ENCODE results near the gene SLC25A47.
"Not testable (repeated sequence)": the region's sequence is repeated elsewhere in the genome, so short reads cannot be mapped to it uniquely, and the experiment has no call there.

The SLC25A47 gene

GRCh38 chr14:100323121-100323941, at the start of gene SLC25A47:
Gene SLC25A47, plus strand, starts transcription at chr14:100323339. Its CDS starts 76 bp downstream, at chr14:100323415.
- DNase-seq = no peak

- DNase-seq = no peak
Observed at GRCh38 chr14:100274250-100274649, 48.9 kb upstream of the SLC25A47 start.

- no peak for DNase-seq
Observed at GRCh38 chr14:100275214-100275613, 47.9 kb upstream of the SLC25A47 start.

GRCh38 chr14:100278702-100279101, 44.4 kb upstream of the SLC25A47 start:
- DNase-seq = no peak

GRCh38 chr14:100279133-100279532, 44.0 kb upstream of the SLC25A47 start:
- DNase-seq = no peak

GRCh38 chr14:100279563-100279962, 43.6 kb upstream of the SLC25A47 start:
- DNase-seq = no peak

GRCh38 chr14:100281286-100282082, 41.7 kb upstream of the SLC25A47 start:
- DNase-seq = no peak

- no peak for DNase-seq
Observed at GRCh38 chr14:100282083-100282350, 41.1 kb upstream of the SLC25A47 start.

- no peak for DNase-seq
Observed at GRCh38 chr14:100282766-100283419, 40.2 kb upstream of the SLC25A47 start.

- not testable (repeated sequence) for DNase-seq
Observed at GRCh38 chr14:100283436-100283835, 39.7 kb upstream of the SLC25A47 start.

GRCh38 chr14:100283984-100284881, 38.9 kb upstream of the SLC25A47 start:
- DNase-seq = no peak

GRCh38 chr14:100285021-100285912, 37.9 kb upstream of the SLC25A47 start:
- DNase-seq = no peak

- DNase-seq = no peak
Observed at GRCh38 chr14:100285913-100286400, 37.2 kb upstream of the SLC25A47 start.

GRCh38 chr14:100286484-100287191, 36.5 kb upstream of the SLC25A47 start:
- no peak for DNase-seq

- no peak for DNase-seq
Observed at GRCh38 chr14:100287202-100287997, 35.7 kb upstream of the SLC25A47 start.

GRCh38 chr14:100287998-100288295, 35.2 kb upstream of the SLC25A47 start:
- DNase-seq = not testable (repeated sequence)

- DNase-seq = no peak
Observed at GRCh38 chr14:100288382-100289185, 34.6 kb upstream of the SLC25A47 start.

- no peak for DNase-seq
Observed at GRCh38 chr14:100289916-100290606, 33.1 kb upstream of the SLC25A47 start.
